OCI-LY1 (cell line): ENCODE measurements around the gene CNP.
A peak's percentile ranks its signal among the peaks of the same experiment; 100 is the strongest.

ENCODE experiments used
- H2AFZ ChIP-seq: fragments of 200-600 bp; sonication (generic), shearing (Covaris generic); 2 replicates; pipeline ENCODE4 v1.6.0; 2014; ENCODE audit warnings: antibody characterized with exemption, mild to moderate bottlenecking, low read length
- H3F3A ChIP-seq: fragments of 200-600 bp; sonication (generic), shearing (Covaris generic); 2 replicates; pipeline ENCODE4 v1.6.0; 2014; ENCODE audit warnings: mild to moderate bottlenecking, antibody characterized with exemption, low read length, moderate library complexity; ENCODE audit not compliant: insufficient read depth
- H3K27ac ChIP-seq: fragments of 200-600 bp; sonication (generic); 2 replicates; pipeline ENCODE4 v1.5.1; 2014; ENCODE audit warnings: low read length, mixed run types, mild to moderate bottlenecking, low read depth; ENCODE audit not compliant: poor library complexity, severe bottlenecking
- H3K27me3 ChIP-seq: fragments of 200-600 bp; sonication (generic); 2 replicates; pipeline ENCODE4 v1.6.0; 2014; ENCODE audit warnings: antibody characterized with exemption, mild to moderate bottlenecking, low read length, moderate library complexity; ENCODE audit not compliant: insufficient read depth
- H3K36me3 ChIP-seq: fragments of 200-600 bp; sonication (generic); 2 replicates; pipeline ENCODE4 v1.6.1; 2014; ENCODE audit warnings: mild to moderate bottlenecking, antibody characterized with exemption, low read length, moderate library complexity, mixed read lengths; ENCODE audit not compliant: insufficient read depth
- H3K4me1 ChIP-seq: fragments of 200-600 bp; sonication (generic); 2 replicates; pipeline ENCODE4 v1.5.1; 2014; ENCODE audit warnings: mild to moderate bottlenecking, low read length, moderate library complexity; ENCODE audit not compliant: insufficient read depth, severe bottlenecking
- H3K4me2 ChIP-seq: fragments of 200-600 bp; sonication (generic), shearing (Covaris generic); 2 replicates; pipeline ENCODE4 v1.6.1; 2014; ENCODE audit warnings: low read length
- H3K4me3 ChIP-seq: fragments of 200-600 bp; sonication (generic); 2 replicates; pipeline ENCODE4 v1.5.1; 2014; ENCODE audit warnings: low read length, low read depth, mild to moderate bottlenecking, mixed read lengths; ENCODE audit not compliant: poor library complexity, severe bottlenecking
- H3K79me2 ChIP-seq: fragments of 200-600 bp; shearing (Covaris generic); 2 replicates; pipeline ENCODE4 v1.6.1; 2016; ENCODE audit warnings: mixed run types, low read length, mixed read lengths; ENCODE audit not compliant: insufficient read depth
- H3K9ac ChIP-seq: fragments of 200-600 bp; sonication (generic), shearing (Covaris generic); 2 replicates; pipeline ENCODE4 v1.6.1; 2014; ENCODE audit warnings: mild to moderate bottlenecking, low read length, mixed read lengths
- H3K9me2 ChIP-seq: fragments of 200-600 bp; sonication (generic), shearing (Covaris generic); 2 replicates; pipeline ENCODE4 v1.6.1; 2014; ENCODE audit warnings: low read depth, mild to moderate bottlenecking, low read length, mixed read lengths
- H3K9me3 ChIP-seq: fragments of 200-600 bp; shearing (Covaris generic); 2 replicates; pipeline ENCODE4 v1.6.1; 2014; ENCODE audit warnings: low read length, mixed read lengths
- H4K20me1 ChIP-seq: fragments of 200-600 bp; sonication (generic), shearing (Covaris generic); 2 replicates; pipeline ENCODE4 v1.6.0; 2016; ENCODE audit warnings: mild to moderate bottlenecking, low read length; ENCODE audit not compliant: insufficient read depth
- EZH2 ChIP-seq: fragments of 200-600 bp; sonication (generic), shearing (Covaris generic); IDR thresholded peaks from 2 replicates; pipeline ENCODE4 v1.8.0; 2017; ENCODE audit warnings: borderline replicate concordance, mixed run types, mild to moderate bottlenecking, antibody characterized with exemption, low read length, moderate library complexity, mixed read lengths
- TF ChIP-seq, protein P1 (sequence below): fragments of 200-600 bp; sonication (generic), shearing (Covaris generic); IDR thresholded peaks from 2 replicates; pipeline ENCODE4 v1.5.1; 2017; ENCODE audit warnings: mild to moderate bottlenecking, antibody characterized with exemption, low read length, moderate library complexity, mixed read lengths

CNP gene

DNA sequence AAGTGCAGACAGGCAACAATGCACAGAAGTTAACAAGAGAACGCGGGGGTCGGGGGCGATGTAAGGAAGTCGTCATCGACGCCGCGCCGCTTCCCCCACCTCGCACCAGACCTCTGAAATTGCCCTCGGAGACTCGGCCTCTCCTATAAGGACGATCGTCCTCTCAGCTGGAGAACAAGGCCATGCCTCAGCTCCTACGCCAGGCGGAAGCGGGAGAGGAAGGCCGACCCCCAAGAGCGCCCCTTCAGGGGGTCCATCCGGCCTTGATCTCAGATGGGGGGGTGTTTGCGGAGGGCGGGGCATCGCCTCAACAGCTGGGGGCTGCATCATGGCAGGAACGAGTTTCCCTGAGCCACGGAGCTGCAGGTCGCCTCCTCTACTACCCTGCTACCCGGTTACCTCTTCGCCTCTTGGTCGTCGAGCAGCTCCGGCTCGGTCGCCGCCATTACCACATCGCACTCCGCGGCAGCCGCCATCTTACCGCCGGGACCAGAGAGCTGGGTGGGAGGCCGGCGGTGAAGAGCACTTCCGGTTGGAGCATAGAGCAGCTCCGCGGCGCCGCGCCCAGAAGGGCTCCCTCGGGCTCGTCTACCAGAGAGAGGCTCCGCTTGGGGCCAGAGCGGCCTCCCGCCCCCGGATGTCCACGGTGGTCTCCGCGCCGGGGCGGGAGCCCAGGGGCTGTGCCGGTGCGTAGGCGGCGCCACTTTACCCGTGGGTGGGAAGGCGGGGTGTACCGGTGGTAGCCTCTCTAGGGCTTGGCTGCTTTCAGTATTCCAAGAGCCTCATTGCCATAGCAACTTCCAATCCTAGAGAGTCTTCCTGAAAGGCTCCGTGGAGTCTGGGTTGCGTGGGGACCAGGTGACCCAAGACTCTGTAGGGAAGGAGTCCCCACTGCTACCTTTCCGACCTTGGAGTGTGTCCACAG lies 50.6 kb downstream of the CNP start, which contains the start of gene DNAJC7:
TSS of gene DNAJC7 (minus strand) at position 499 of the 925 bp plus-strand sequence. CDS start at position 476, 23 bp downstream.
- no peaks in the 10 kb centered on the region for H3K9me3 ChIP-seq
- no peaks in the 10 kb centered on the region for H4K20me1 ChIP-seq
- no peak within 1 kb of the TSS for H2AFZ ChIP-seq
- peaks cover 14% of the 10 kb centered on the region; the same call in 1 of the 2 replicates for H3K36me3 ChIP-seq
- peak within 1 kb of the TSS; percentile 80 for H3K27ac ChIP-seq
- peak within 1 kb of the TSS; percentile 93 for H3K4me3 ChIP-seq
- no peak for TF ChIP-seq EZH2
- TF ChIP-seq, protein P1, sequence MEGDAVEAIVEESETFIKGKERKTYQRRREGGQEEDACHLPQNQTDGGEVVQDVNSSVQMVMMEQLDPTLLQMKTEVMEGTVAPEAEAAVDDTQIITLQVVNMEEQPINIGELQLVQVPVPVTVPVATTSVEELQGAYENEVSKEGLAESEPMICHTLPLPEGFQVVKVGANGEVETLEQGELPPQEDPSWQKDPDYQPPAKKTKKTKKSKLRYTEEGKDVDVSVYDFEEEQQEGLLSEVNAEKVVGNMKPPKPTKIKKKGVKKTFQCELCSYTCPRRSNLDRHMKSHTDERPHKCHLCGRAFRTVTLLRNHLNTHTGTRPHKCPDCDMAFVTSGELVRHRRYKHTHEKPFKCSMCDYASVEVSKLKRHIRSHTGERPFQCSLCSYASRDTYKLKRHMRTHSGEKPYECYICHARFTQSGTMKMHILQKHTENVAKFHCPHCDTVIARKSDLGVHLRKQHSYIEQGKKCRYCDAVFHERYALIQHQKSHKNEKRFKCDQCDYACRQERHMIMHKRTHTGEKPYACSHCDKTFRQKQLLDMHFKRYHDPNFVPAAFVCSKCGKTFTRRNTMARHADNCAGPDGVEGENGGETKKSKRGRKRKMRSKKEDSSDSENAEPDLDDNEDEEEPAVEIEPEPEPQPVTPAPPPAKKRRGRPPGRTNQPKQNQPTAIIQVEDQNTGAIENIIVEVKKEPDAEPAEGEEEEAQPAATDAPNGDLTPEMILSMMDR, result no peak
- peaks cover 51% of the 10 kb centered on the region for H3K79me2 ChIP-seq
- H3K27me3 ChIP-seq, result no peaks in the 10 kb centered on the region
- H3K9me2 ChIP-seq, result no peaks in the 10 kb centered on the region
- H3K9ac ChIP-seq, result peak within 1 kb of the TSS; percentile 94
- H3K4me1 ChIP-seq, result peaks cover 45% of the 10 kb centered on the region
- H3K4me2 ChIP-seq, result peak within 1 kb of the TSS; percentile 90
- H3F3A ChIP-seq, result no peaks in the 10 kb centered on the region

DNA sequence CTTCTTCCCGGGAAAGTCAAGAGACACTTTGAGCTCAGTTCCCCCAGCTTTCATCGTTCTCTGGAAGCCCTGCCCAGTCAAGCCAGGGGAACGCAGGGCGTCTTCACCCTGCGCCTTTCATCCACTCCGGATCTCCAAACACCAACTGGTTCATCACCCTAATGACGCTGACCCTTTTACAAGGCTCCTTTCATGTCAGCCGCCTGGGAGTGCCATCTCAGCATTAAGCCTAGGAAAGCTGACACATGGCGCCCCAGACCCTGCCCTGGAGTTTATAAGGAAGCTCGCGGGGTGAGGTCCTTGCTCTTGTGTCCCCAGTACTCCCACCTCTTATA lies 51.2 kb downstream of the CNP start:
- Histone ChIP-seq H3F3A (no peaks in the 10 kb centered on the region), H3K4me3 (peak overlapping the region; percentile 93), H3K27me3 (no peaks in the 10 kb centered on the region), H3K9me2 (no peaks in the 10 kb centered on the region), H3K79me2 (peaks cover 45% of the 10 kb centered on the region), H3K9ac (peak overlapping the region; percentile 94), H2AFZ (no peak overlapping the region), H3K36me3 (peaks cover 20% of the 10 kb centered on the region; the same call in 1 of the 2 replicates), H3K9me3 (no peaks in the 10 kb centered on the region), H3K27ac (peak overlapping the region; percentile 37), H3K4me1 (peaks cover 45% of the 10 kb centered on the region), H3K4me2 (peak overlapping the region; percentile 90), H4K20me1 (no peaks in the 10 kb centered on the region)
- TF ChIP-seq, protein P1, result no peak
- no peak for TF ChIP-seq EZH2

DNA sequence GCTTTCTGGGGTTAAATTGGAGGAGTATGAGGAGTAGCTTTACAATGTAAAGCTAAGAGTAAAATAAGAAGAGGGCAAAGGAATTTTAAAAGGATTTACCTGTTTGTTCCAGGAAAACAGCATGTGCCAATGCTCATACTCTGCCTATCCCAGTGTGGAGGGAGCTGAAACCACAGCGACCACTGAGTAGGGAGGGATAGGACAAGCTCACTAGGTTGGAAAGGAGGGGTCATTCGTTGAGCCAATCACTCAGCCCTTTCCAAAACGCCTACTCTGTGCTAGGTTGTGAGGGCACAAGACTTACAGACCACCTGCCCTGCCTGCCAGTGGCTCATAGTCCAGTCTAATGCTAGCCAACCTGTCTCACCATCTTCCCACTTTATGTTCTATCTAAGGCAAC lies 51.7 kb downstream of the CNP start:
- peaks cover 45% of the 10 kb centered on the region for H3K4me1 ChIP-seq
- peaks cover 40% of the 10 kb centered on the region for H3K79me2 ChIP-seq
- TF ChIP-seq, protein P1, result no peak
- TF ChIP-seq EZH2, result no peak
- H3K9me2 ChIP-seq, result no peaks in the 10 kb centered on the region
- no peaks in the 10 kb centered on the region for H4K20me1 ChIP-seq
- peak overlapping the region; percentile 90 for H3K4me2 ChIP-seq
- no peaks in the 10 kb centered on the region for H3K27me3 ChIP-seq
- no peak overlapping the region for H2AFZ ChIP-seq
- no peaks in the 10 kb centered on the region for H3F3A ChIP-seq
- no peak overlapping the region for H3K27ac ChIP-seq
- peak overlapping the region; percentile 93 for H3K4me3 ChIP-seq
- peaks cover 25% of the 10 kb centered on the region; the same call in 1 of the 2 replicates for H3K36me3 ChIP-seq
- H3K9me3 ChIP-seq, result no peaks in the 10 kb centered on the region
- peak overlapping the region; percentile 94 for H3K9ac ChIP-seq
